KBM-7 (cell line): ENCODE data around the gene PEDS1.
"Not testable (repeated sequence)": the region's sequence is repeated elsewhere in the genome, so short reads cannot be mapped to it uniquely, and the experiment has no call there.

ENCODE experiments used
- DNase-seq: peaks from one replicate; pipeline ENCODE4 v3.0.0-alpha.2; 2015
- in situ Hi-C: fragments of 300-500 bp; cut with MboI; formaldehyde crosslinking; loops from 2 replicates; pipeline ENCODE4 v1.14.3; 2020; ENCODE audit warnings: low sequenced_read_pairs, low pct_unique_long_range_greater_than_20kb, mixed read lengths

PEDS1 gene

DNA sequence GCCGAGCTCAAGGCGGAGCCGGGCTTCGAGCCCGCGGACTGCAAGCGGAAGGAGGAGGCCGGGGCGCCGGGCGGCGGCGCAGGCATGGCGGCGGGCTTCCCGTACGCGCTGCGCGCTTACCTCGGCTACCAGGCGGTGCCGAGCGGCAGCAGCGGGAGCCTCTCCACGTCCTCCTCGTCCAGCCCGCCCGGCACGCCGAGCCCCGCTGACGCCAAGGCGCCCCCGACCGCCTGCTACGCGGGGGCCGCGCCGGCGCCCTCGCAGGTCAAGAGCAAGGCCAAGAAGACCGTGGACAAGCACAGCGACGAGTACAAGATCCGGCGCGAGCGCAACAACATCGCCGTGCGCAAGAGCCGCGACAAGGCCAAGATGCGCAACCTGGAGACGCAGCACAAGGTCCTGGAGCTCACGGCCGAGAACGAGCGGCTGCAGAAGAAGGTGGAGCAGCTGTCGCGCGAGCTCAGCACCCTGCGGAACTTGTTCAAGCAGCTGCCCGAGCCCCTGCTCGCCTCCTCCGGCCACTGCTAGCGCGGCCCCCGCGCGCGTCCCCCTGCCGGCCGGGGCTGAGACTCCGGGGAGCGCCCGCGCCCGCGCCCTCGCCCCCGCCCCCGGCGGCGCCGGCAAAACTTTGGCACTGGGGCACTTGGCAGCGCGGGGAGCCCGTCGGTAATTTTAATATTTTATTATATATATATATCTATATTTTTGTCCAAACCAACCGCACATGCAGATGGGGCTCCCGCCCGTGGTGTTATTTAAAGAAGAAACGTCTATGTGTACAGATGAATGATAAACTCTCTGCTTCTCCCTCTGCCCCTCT lies 38.2 kb upstream of the PEDS1 start:
- in situ Hi-C loops, result no loop called here
- peak; percentile 66 for DNase-seq

- in situ Hi-C loops, result no loop called here
- no peak for DNase-seq
Observed at GRCh38 chr20:50191065-50191543, 37.6 kb upstream of the PEDS1 start.

DNA sequence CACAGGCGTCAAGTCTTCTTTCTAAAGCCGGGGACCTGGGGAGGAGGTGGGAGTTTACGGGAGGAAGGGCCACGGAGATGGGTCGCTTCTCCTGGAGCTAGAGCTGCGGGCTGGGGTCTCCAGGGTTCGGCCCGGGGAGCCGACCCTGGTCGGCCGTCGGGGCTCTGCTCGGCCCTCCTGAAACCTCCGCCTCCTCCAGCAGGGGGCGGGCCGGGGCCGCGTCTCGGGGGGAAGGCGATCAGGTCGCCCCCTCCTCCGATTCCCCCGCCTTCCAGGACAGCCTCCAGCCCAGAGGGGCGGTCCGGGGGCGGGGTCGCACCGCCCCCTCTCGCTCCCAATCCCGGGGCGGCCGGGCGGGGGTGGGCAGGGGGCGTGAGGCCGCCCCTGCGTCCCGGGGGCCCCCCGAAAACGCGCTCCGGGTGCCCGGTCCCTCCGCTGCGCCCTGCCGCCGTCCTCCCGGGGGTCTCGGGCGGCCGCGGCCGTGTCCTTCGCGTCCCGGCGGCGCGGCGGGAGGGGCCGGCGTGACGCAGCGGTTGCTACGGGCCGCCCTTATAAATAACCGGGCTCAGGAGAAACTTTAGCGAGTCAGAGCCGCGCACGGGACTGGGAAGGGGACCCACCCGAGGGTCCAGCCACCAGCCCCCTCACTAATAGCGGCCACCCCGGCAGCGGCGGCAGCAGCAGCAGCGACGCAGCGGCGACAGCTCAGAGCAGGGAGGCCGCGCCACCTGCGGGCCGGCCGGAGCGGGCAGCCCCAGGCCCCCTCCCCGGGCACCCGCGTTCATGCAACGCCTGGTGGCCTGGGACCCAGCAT lies 36.9 kb upstream of the PEDS1 start, which contains the start of gene CEBPB:
Gene CEBPB, plus strand, starts transcription at position 580 of the 814 bp plus-strand sequence. Its CDS starts 204 bp downstream, at position 784.
- peak; percentile 76 for DNase-seq
- in situ Hi-C loops, result no loop called here

DNA sequence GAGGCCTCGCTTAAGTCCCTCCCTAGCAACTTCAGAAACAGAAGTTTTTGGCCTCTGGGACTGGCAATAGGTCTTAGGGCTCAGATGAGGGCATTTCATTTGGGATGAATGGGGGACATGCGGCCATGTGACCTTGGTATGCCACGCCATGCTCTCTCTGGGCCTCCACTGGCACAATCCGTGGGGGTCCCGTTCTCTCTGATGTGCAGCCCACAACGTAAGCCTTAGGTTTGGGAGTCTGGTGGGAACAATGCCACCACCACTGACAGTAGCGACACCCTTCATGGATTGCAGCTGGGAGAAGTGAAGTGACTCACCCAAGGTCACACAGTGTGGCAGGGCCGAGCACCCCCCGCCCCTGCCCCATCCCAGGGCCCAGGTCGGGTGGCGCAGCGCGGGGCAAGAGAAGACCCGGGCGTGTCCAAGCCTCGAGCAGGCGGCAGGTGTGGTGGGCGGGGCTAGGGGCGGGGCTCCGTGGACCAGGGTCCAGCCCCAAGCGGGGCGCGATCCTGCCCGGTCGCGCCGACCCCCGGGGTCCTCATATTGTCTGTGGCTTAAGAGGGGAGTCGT lies 36.2 kb upstream of the PEDS1 start:
- no peak for DNase-seq
- in situ Hi-C loops, result loop anchor here (10.0 kb wide), 2 partner anchors 275 to 385 kb away; no protein-coding TSS in a partner anchor

GRCh38 chr20:50188879-50189680 lies 35.6 kb upstream of the PEDS1 start:
- in situ Hi-C loops, result loop anchor here (10.0 kb wide), 2 partner anchors 276 to 386 kb away; no protein-coding TSS in a partner anchor
- no peak for DNase-seq

- in situ Hi-C loops, result loop anchor here (10.0 kb wide), 2 partner anchors 277 to 387 kb away; no protein-coding TSS in a partner anchor
- DNase-seq, result no peak
Observed at GRCh38 chr20:50188287-50188688, 34.8 kb upstream of the PEDS1 start.

DNA sequence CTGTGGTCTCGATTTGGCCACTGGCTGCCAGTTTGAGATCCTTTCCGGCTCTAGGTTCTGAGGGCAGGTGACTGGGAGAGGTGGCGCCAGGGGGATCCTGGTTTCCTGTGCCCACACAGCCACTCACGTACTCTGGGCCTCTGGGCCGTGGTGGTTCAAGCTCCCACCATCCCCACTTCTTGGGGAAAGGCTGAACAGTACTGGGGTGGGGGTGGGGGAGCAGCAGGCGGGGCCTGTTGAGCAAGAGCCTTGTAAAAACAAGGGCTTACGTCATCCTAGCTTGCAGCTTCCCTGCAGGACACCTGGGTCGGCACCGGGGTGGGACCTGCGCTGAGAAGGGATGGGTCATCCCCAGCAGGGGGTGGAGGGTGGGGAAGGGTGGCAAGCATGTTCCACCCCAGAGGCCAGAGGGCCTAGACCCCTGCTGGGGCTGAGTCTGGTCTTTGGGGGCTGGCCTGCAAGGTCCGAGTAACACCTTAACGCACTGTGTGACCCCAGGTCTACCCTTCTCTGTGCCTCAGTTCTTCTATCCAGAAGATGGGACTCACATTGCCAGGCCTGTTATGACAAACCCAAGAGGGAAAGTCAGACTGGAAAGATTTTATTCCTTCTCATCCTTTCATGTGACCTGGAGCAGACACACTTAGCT lies 34.0 kb upstream of the PEDS1 start:
- in situ Hi-C loops, result loop anchor here (10.0 kb wide), 2 partner anchors 277 to 387 kb away; no protein-coding TSS in a partner anchor
- DNase-seq, result peak; percentile 36

- in situ Hi-C loops, result loop anchor here (10.0 kb wide), 2 partner anchors 278 to 388 kb away; no protein-coding TSS in a partner anchor
- no peak for DNase-seq
Observed at GRCh38 chr20:50186987-50187402, 33.5 kb upstream of the PEDS1 start.

- DNase-seq, result peak; percentile 81
- in situ Hi-C loops, result loop anchor here (10.0 kb wide), 2 partner anchors 278 to 388 kb away; no protein-coding TSS in a partner anchor
Observed at GRCh38 chr20:50186151-50186885, 32.8 kb upstream of the PEDS1 start.

DNA sequence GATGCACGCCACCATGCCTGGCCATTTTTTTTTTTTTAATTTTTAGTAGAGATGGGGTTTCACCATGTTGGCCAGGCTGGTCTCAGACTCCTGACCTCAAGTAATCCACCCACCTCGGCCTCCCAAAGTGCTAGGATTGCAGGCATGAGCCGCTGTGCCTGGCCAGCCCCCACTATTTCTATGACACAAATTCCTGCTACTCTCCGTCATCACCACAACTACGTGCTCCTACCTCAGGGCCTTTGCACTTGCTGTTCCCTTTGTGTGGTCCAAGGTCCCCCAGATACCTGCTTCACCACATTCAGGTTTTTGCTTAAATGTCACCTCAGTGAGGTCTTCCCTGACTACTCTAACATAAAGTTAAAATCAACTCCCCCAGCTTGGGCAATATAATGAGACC lies 31.9 kb upstream of the PEDS1 start:
- in situ Hi-C loops, result loop anchor here (10.0 kb wide), 2 partner anchors 279 to 389 kb away; no protein-coding TSS in a partner anchor
- no peak for DNase-seq

DNA sequence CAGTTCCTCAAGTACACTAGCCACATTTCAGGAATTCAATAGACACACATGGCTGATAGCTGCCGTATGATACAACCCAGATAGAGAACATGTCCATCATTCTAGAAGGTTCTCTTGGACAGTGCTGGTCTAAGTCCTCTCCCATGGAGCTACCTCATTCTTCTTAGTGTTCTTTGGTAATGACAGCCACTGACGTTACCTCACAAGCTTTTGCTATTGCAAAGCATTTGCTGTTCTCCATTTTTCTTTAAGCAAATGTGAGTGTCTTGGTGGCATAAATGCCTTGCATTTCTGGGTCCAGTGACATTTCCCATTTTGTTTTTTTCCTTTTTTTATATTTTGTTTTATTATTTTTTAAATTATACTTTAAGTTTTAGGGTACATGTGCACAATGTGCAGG lies 28.8 kb upstream of the PEDS1 start:
- DNase-seq, result no peak
- in situ Hi-C loops, result loop anchor here (10.0 kb wide), 2 partner anchors 282 to 392 kb away; no protein-coding TSS in a partner anchor

DNA sequence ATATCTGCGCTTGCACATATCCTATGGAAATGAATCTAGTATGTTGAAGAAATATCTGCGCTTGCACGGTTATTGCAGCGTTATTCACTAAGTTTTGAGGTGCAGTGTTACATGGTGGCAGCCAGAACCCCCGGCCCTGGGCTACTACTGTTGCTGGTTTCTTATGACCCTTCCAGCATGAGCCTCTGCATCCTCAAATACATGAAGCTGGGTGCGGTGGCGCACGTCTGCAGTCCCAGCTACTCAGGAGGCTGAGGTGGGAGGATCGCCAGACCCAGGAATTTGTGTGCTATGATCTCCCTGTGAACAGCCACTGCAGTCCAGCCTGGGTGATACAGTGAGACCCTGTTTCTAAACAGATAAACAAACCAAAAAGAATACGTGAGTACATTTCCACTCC lies 27.8 kb upstream of the PEDS1 start:
- in situ Hi-C loops, result loop anchor here (10.0 kb wide), 2 partner anchors 283 to 393 kb away; no protein-coding TSS in a partner anchor

GRCh38 chr20:50178672-50179071 lies 25.1 kb upstream of the PEDS1 start:
- in situ Hi-C loops, result not testable (repeated sequence)
- DNase-seq, result peak; percentile 59

More for the DNA sequence above, 27.8 kb upstream of the PEDS1 start:
- DNase-seq, result no peak

DNA sequence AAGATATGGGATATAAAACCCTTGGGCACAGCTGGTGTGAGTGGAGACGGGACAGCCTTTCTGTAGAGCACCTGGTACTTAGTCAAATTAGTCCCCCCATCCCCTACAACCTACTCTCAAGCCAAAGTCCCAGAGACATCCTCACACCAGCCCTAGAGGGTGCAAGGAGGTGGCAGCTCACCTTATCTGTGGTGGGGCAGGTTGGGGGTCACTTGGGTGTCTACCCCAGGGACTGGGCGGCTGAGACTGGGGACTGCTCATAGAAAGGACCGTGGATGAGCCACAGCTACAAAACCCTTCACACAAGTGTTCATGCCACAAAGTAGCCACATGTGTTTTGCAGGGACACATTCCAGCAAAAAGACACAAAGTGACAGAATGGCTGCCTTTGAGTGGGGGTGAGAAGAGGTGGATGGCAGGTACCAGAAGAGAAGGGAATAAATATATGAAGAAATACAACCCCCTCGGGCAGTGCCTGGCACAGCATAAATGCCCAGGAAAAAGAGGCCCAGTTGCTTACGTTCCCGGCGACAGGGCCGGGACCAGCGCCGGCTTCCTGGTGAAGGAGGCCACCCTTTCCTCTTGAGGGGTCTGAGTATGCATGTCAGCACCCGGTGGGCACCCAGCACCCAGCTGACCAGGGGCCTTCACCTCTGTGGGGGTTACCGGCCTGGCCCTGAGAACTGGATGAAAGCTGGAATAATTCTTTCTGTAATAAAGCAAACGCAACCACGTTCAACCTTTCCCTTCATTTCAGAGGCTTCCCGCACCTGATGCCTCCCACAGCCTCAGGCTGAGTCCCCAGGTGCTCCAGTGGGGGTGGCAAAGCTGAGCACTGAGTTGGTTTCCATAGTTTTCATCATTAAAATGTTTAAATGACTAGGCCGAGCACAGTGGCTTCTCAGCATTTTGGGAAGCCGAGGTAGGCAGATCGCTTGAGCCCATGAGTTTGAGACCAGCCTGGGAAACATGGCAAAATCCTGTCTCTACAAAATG lies 22.7 kb upstream of the PEDS1 start:
- in situ Hi-C loops, result no loop called here
- no peak for DNase-seq

GRCh38 chr20:50174456-50174855 lies 20.9 kb upstream of the PEDS1 start:
- DNase-seq, result no peak

More at GRCh38 chr20:50174456-50174855, 20.9 kb upstream of the PEDS1 start:
- in situ Hi-C loops, result no loop called here
